RPMI8226 (cell line): ENCODE results near the gene ARHGAP22.
A peak's percentile ranks its signal among the peaks of the same experiment; 100 is the strongest.

Source experiments
- DNase-seq: peaks from one replicate; pipeline ENCODE4 v3.0.0-alpha.2; 2015

The ARHGAP22 gene

GRCh38 chr10:48508791-48509772 is 95.8 kb downstream of the ARHGAP22 start:
- DNase-seq: no peak

- DNase-seq: no peak
Observed at GRCh38 chr10:48507933-48508790, 96.7 kb downstream of the ARHGAP22 start.

GRCh38 chr10:48507494-48507893 is 97.4 kb downstream of the ARHGAP22 start:
- no peak for DNase-seq

GRCh38 chr10:48506147-48506917 is 98.5 kb downstream of the ARHGAP22 start:
- peak; percentile 81 for DNase-seq

GRCh38 chr10:48505394-48506112 is 99.3 kb downstream of the ARHGAP22 start:
- DNase-seq: no peak

- DNase-seq: no peak
Observed at GRCh38 chr10:48504141-48504885, 100.6 kb downstream of the ARHGAP22 start.

- no peak for DNase-seq
Observed at GRCh38 chr10:48503293-48503911, 101.5 kb downstream of the ARHGAP22 start.

GRCh38 chr10:48502791-48503190 is 102.1 kb downstream of the ARHGAP22 start:
- no peak for DNase-seq

GRCh38 chr10:48501787-48502771 is 102.8 kb downstream of the ARHGAP22 start:
- peak; percentile 16 for DNase-seq

- DNase-seq: no peak
Observed at GRCh38 chr10:48501226-48501625, 103.6 kb downstream of the ARHGAP22 start.

GRCh38 chr10:48500771-48501170 is 104.1 kb downstream of the ARHGAP22 start:
- DNase-seq: no peak

- no peak for DNase-seq
Observed at GRCh38 chr10:48498940-48499510, 105.8 kb downstream of the ARHGAP22 start.

GRCh38 chr10:48497780-48498770 is 106.8 kb downstream of the ARHGAP22 start:
- no peak for DNase-seq

GRCh38 chr10:48496831-48497779 is 107.8 kb downstream of the ARHGAP22 start:
- no peak for DNase-seq

- DNase-seq: no peak
Observed at GRCh38 chr10:48496105-48496830, 108.6 kb downstream of the ARHGAP22 start.
